Central memory CD4-positive, alpha-beta T cell (primary cell): ENCODE measurements around the gene TMEM271.

Experiments
- DNase-seq: peaks from one replicate; pipeline ENCODE4 v3.0.0; 2022
- total RNA-seq, 3 experiments: gene quantifications; one replicate each; lab custom pipeline; 2026; lab: John Stamatoyannopoulos, UW

Gene TMEM271, protein sequence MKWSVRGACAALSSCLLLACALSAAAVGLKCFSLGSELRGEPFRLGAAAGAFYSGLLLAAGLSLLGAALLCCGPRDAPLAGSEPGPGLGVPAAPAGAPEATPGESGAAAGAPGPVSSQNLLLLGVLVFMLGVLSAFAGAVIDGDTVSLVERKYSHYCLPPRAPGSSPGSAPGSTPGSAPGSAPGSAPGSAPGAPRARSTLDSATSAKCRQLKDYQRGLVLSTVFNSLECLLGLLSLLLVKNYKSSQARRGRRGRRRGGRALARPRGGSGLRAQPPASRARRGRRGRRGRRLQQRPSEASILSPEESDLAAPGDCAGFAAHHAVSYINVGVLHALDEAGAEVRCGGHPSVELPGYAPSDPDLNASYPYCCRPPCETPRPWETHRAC
- total RNA-seq = 0 reads per million in 3 experiments

DNA sequence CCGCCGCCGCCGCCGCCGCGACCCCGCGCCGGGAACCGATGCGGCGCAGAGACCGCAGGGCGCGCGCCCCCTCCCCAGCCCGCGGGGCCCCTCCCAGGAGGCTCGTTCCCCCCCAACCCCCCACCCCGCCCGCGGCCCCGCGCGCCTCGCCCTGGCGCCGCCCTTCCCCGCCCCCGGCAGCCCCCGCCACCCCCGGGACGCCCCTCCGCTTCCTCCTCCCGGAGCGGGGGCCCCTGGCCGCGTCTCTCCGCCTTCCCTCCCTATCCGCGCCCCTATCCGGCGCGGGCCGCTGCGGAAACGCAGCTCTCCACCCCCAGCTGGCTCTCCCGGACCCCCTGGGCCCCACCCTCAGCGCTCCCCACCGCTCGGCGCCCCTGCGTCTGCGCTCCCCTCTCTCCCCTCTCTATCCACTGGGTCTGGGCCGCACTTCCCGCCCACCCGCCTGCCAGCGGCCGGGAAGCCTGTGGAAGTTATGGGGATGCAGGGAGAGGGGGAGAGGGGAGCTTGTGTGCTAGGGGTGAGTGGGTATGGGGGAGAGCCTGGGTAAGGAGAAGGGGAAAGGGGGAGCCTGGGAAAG is at the start of gene TMEM271:
Gene TMEM271, minus strand, starts transcription at position 51 of the 577 bp plus-strand sequence. CDS start 233 bp downstream, outside the sequence.
- DNase-seq = no peak

DNA sequence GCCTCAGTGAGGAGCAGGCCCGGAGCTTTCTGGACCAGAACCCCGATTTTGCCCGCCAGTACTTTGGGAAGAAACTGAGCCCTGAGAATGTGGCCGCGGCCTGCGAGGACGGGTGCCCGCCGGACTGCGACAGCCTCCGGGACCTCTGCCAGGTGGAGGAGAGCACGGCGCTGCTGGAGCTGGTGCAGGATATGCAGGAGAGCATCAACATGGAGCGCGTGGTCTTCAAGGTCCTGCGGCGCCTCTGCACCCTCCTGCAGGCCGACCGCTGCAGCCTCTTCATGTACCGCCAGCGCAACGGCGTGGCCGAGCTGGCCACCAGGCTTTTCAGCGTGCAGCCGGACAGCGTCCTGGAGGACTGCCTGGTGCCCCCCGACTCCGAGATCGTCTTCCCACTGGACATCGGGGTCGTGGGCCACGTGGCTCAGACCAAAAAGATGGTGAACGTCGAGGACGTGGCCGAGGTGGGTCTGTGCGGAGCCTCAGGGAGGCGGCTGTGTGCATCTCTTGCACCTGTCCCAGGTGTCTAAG is 49.6 kb upstream of the TMEM271 start:
- no peak for DNase-seq

DNA sequence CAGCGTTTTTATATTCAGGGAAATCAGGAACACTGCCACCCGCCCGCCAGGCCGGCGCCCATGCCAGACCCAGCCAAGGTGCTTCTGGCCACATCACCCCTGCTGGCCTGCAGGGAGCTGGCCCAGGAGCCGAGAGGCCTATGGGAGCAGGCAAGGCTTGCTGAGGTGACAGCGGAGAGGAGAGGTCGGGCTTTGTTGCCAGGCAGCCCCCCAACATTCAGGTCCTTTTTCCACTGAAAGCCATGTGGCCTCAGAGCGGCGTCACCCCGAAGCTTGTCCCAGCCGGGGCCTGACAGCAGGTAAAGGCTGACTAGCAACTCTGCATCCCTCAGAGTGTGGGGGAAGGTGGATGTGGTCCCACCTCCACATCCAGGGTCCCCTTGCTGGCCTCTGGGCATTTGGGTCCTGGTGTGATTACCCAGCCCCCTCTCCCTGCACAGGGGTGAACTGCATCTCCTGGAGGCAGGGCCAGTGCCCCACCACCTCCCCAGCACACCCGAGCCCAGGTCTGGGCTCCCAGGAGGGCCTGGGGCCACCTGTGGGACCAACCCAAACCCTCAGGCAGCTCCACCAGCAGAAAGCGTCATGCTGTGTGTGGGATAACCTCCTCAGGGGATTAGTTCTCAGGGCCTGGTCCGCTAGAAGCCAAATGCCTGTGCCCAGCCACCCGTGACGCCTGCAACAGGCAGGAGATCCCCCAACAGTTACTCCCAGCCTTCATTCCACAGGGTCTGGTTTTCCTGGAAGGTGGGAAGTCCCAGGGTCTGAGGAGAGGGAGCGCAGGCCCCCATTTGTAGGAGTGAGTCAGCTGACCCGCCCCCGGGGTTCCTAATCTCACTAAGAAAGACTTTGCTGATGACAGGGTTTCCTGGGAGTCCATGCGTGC is 48.9 kb upstream of the TMEM271 start, which contains the start of gene PDE6B:
Gene PDE6B, plus strand, starts transcription at position 869 of the 886 bp plus-strand sequence. CDS start 54 bp downstream, outside the sequence.
- no peak for DNase-seq

DNA sequence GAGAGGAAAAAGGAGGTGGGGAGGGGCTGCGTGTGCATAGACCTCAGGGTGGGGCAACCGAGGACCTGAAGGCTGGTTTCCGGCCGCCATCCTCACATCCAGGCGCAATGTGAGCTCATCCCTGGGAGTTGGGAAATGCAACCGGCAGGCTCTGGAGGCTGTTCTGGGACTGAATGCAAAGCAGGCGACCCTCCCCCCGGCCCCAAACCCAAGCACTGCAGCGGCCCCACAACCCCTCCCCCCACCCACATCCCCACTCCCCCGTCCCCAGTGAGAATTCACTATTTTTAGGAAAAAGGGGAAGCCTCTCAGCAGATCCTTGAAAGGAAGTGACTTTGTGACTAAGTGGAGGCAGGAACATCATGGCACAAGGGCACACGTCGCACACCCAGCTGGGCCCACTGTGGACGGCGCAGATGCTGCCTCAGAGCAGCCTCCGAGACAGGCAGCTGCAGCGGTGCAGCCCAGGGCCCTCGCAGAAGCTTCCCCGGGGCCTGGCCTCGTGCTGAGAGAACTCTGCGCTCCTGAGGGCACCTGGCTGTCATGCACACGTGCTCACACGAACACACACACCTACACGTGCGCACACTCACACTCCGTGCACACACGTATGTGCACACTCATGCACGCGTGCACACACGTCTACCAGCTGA is 47.9 kb upstream of the TMEM271 start:
- no peak for DNase-seq

DNA sequence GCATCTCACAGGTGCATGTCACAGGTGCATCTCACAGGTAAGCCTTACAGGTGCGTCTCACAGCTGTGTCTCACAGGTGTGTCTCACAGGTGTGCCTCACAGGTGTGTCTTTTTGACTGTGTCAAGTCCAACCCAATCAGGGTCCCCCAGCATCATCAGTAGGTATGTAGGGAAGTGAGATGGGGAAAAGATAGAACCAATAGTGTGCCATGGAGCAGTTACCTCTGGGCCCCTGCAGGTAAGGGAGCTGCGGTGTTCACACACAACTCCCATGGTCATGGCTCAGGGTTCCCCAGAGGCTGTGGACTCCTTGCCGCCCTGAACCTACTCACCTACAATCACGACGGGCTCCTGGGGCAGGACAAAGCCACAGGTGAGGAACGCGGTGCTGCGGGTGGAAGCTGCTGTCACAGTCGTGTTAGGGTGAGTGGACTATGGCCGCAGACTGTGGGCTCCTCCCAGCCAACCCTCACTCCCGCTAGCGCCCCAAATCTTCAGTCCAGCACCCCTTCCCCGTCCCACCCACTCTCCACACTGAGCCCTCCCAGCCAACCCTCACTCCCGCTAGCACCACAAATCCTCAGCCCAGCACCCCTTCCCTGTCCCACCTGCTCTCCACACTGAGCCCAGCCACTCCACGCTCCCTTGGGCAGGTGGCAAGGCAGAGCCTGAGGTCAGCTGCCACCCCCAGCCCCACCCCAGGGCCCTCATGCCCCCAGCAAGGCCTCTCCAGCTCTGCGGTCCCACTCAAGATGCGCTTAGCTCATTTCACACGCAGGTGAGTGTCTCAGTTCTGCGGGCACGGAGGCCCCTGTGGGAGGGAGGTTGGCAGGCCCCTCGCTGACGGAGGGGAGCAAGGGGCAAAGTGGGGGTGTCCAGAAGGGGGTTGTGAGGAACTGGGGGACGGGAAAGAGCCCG is 47.2 kb upstream of the TMEM271 start:
- no peak for DNase-seq

DNA sequence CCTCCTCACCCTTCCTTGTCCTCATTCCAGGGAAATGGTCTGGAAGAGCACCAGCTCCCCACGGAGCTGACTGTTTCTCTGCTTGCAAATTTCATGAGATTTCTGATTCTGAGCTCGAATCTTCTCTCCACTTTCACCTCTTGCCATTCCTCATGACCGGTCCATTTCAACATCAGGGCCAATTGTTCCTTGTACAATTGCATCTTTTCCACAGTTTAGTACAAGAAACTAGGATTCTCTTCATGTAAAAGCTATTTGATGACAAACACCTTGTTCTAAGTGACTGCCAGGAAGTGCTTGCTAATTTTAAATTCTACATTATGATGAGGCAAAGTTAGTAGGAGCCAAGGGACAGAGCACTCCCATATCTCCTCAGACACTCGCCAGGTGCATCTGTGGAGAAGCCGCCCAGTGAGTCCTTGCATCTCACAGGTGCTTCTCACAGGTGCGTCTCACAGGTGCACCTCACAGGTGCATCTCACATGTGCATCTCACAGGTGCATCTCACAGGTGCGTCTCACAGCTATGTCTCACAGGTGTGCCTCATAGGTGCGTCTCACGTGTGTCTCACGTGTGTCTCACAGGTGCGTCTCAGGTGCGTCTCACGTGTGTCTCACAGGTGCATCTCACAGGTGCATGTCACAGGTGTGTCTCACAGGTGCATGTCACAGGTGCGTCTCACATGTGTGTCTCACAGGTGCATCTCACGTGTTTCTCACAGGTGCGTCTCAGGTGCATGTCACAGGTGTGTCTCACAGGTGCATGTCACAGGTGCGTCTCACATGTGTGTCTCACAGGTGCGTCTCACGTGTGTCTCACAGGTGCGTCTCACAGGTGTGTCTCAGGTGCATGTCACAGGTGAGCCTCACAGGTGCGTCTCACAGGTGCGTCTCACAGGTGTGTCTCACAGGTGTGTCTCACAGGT is 46.2 kb upstream of the TMEM271 start:
- DNase-seq = no peak

DNA sequence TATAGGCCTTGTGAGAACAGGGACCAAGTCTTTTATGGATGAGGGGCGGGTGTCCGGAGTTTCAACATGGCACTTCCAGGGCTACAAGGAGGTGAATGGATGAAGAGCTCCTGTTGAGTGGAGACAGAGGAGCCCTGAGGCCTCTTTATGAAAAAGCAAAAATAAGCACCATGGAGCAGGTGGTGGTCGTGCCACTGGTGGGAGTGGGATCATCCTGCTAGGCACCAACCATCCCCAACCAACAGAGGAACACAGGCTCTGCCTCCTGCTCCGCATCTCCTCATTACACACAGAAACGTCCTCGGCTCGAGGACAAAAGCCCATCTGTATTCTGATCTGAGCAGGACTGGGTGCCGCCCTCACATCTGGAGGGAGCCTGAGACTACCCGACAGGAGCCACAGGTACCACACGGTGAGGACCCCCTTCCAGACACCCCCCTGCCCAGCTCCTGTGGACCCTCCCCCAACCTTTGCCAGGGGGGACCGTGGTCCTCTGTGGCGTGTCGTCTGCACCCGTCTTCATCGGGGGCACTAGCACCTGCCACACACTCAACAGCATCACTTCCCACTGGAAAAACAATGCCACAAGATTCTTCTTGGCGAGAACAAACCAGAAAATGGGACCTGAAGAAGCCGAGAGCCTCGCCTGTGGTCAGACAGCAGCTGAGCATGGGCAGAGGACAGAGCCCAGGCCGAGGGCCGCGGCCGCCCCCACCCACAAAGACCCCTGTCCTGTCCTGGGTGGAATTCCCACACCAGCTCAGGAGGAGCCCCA is 45.4 kb upstream of the TMEM271 start:
- no peak for DNase-seq

DNA sequence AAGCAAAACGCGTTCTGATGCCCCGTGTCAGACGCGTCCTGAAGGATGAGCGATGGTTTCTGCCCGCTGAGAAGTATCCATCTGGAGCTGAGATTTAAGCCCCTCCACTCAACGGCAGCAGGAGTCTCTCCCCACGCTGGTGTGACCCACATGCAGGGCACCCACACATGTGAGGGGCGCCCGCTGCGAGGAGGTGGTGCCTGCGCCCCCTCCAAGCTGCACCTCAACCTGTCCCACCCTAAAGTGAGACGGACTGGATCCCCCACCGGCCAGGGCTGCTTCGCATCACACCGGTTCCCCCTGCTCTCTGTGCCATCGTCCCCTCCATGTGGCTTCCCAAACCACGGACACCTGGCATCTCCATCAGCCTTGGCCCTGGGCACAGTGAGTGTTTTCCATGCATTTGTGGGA is 44.8 kb upstream of the TMEM271 start:
- no peak for DNase-seq

DNA sequence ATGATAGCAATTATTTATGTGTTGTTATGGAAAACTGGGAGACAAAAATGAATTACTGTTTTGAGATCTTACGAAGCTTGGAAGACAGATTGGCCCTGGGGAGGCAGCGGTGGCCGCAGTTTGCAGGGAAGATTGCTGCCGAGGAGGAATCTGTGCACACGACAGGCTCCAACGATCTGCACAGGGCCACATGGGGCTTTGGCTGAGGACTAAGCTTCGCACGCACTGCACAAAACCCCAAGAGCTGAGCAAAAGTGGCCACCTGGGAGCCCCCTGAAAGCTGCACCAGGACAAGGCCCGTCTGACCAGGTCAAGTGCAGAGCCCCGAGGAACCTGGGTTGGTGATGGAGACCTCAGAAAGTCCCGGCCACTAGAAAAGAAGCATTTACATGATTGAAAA is 44.1 kb upstream of the TMEM271 start:
- DNase-seq = no peak

DNA sequence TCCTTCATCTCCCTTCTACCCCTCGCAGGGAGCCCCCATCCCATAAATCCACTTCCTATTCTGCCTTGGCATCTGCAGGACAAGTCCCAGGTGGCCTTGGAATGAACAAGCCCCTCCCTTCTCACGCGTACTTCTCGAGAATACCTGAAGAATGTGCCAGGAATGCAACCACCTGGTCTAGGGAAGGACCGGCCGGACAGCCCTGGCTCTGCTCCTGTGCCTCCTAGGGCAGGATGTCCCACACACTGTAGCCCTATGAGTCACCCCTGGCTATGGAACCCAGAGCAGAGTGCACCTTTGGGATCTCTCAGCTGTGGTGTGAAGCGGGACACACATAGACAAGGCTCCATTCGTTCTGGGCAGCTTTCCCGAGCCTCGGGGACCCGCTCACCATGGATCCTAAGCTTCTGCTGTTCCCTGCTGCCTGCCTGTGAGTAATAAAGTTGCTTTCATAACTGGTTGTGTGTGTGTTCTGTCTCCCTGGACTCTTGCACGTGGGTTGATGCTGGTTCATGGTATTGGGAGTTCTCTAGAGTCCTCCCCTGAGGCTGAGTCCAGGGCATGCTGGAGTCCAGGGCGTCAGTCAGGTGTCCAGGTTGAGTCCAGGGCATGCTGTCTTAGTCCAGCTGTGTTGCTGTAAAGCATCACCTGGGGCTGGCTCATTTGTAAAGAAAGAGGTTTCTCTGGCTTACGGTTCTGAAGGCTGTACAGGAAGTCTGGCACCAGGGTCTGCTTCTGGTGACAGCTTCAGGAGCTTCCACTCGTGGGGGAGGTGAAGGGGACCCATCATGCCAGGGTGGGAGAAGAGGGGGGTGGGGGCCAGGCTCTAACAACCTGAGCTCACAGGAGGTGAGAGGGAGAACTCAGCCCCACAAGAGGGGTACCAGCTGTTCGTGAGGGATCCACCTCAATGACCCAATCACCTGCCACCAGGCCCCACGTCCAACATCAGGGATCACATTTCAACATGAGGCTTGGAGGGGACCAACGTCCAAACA is 41.8 kb upstream of the TMEM271 start:
- DNase-seq = no peak

DNA sequence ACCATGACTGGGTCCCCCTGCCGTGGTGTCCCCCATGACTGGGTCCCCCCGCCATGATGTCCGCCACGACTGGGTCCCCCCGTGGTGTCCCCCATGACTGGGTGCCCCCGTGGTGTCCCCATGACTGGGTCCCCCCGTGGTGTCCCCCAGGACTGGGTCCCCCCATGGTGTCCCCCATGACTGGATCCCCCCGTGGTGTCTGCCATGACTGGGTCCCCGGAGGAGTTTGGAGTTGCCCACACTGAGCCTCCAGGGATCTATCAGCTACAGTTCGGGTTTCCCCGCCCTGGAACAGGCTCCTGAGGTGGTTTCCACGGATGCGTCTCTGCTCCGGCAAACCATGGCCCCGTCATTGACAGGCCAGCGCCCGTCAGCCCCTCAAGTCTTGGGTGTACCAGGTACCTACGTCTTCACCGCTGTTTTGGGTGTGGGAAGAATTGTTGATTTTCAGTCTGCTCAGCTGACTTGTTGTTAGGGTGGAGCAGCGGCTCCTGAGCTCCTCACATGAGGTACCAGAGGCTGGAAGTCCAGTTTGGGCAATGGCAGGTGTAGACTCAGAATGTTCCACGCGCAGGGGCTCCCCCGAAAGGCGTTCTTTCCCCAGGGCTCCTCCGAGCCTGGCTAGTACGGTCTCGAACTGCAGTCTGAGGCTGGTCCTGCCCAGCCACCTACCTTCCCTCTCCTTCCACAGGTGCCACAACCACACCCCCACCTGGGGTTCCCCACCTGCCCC is 41.0 kb upstream of the TMEM271 start:
- no peak for DNase-seq

DNA sequence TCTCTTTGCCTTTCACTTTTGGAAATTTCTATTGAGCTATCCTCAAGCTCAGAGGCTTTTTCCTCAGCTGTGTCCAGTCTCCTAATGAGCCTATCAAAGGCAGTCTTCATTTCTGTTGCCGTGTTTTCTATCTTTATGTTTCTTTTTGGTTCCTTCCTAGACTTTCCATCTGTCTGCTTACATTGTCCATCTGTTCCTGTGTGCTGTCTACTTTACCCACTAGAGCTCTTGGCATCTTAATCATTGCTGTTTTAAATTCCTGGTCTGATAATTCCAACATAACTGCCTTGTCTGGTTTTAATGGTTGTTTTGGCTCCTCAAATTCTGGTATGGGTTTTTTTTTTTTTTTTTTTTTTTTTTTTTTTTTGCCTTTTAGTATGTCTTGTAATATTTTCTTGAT is 40.0 kb upstream of the TMEM271 start:
- DNase-seq = no peak

DNA sequence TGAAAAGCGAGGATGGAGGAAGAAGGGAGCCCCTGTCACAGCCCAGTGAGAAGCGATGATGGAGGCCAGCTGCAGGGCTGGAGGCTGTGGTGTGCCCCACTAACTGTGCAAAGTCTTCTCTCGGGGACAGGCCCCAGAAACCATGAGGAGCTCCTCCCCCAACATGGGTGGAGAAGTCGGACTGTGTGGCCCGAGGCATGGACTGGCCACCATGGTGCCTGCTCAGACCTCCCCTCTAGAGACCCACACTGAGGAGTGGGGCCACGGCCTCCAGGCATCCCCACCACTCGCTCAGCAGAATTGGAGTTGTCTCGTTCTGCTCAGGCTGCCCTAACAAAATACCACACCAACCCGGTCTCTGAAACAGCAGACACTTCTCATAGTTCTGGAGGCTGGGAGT is 37.0 kb upstream of the TMEM271 start:
- DNase-seq = no peak

DNA sequence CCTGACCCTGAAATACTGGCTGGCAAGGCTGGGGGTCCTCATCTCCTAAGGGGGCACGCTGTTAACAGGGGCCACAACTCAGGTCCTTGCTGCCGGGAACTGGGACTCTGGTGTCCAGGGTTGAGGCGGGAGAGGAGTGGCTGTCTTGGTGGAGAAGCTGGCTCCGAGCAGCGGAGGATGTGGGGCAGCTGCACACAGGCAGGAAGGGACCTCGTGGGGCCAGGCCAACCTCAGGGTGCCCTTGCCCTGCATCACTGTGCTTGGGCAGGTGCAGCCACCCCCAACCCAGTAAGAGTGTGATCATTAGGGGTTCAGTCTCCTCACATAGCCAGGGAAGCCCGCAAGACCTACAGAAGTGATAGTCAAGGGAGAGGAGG is 36.6 kb upstream of the TMEM271 start:
- no peak for DNase-seq

DNA sequence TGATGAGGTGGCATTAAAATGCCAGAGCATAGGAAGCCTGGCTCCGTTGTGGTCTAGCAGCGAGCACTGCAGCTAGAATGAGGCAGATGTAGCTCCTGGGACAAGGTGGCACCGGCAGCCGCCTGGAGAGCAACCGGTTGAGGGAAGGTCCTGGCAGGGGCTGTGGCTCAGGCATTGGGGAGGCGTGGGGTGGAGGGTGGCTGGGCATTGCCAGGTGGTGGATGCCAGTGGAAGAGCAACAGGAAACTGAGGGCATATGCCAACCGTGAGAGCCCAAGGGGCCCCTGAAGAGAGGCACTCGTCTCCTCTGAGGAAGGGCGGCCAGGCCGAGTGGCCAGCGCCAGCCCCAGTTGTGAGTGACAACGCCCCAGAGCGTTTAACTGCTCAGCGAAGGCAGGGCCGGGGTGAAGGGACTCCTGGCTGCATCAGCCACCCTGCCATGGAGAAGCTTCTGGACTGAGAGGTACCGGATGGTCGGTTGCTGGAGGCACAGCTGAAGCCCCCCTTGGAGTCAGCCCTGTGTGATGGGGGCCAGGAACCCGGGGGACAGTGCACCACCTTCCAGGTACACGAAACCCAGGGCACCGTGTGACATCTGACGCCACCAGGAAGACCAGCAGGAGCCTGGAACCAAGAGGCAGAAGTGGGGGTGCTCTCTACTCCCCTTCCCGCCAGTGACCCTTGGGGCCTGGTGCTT is 36.1 kb upstream of the TMEM271 start:
- no peak for DNase-seq

DNA sequence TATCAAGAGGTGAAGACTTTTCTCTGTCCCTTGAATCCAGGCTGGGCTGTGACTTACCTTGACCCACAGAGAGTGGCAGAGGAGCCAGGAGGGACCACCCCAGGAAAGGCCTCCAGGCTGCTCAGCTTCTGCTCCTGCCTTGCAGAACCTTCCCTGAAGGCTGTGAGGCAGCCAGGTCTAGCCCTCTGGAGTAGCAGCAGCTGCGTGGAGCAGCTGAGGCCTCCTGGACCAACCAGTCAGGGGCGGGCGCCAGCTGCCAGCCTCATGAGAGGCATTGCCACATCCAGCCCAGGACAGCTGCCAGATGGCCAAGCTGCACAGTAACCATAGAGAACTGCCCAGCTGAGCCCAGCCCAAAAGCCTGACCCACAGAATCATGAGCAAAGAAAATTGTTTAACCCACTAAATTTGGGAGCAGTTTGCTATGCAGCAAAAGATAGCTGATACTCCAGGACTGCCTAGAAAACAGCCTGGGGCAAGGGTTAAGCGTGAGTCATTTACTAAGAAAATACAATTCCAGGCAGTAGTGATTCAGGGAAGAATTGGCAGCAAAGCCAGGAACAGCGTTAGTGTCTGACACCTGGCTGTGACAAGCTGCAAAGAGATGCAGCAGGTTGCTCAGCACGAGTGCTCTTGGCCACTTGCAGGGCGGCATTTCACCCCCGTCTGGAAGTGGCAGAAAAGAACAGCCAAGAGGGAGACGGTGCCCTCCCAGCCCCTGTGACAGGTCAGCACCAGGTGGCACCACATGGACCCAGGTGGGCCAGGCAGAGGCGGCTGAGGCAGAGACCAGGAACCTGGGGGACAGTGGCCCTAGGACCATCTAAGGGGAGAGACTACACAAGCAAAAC is 34.5 kb upstream of the TMEM271 start:
- DNase-seq = no peak
